Spleen (tissue), 11 donors: ENCODE data around the gene DCST1. TPM values are rescaled to one million over a fixed set of nuclear protein-coding genes. Genes with fewer than 3 reads are reported as not detected.
A peak's percentile ranks its signal among the peaks of the same experiment; 100 is the strongest.

ENCODE experiments used
- DNase-seq: peaks from one replicate; pipeline ENCODE4 v3.0.0-alpha.2; 2020
- H3K27ac ChIP-seq, 8 donors: fragments of 200-600 bp; sonication (generic) in 7 of 8; 1 replicate in 4 of 8; 2 replicates in 4 of 8; pipeline versions ENCODE4 v1.5.0 to v1.8.0; 2016 to 2021; ENCODE audit warnings: inconsistent platforms in 4 of 8, mild to moderate bottlenecking in 4 of 8, moderate library complexity in 1 of 8
- H3K27me3 ChIP-seq, 7 donors: fragments of 200-600 bp; sonication (generic) in 6 of 7; replicated peaks in 1 of 7; 1 replicate in 4 of 7; 2 replicates in 3 of 7; pipeline versions ENCODE4 v1.5.0 to v1.8.0; 2016 to 2021; ENCODE audit warnings: inconsistent platforms in 3 of 7, mild to moderate bottlenecking in 1 of 7
- H3K36me3 ChIP-seq, 6 donors: fragments of 200-600 bp; sonication (generic) in 5 of 6; 1 replicate in 4 of 6; 2 replicates in 2 of 6; pipeline versions ENCODE4 v1.5.0 to v1.8.0; 2016 to 2021; ENCODE audit warnings: inconsistent platforms in 2 of 6
- H3K4me1 ChIP-seq, 6 donors: fragments of 200-600 bp; sonication (generic) in 5 of 6; 1 replicate in 3 of 6; 2 replicates in 3 of 6; pipeline versions ENCODE4 v1.5.0 to v1.8.0; 2016 to 2021; ENCODE audit warnings: inconsistent platforms in 3 of 6
- H3K4me3 ChIP-seq, 8 donors: fragments of 200-600 bp; sonication (generic) in 7 of 8; 1 replicate in 4 of 8; 2 replicates in 4 of 8; pipeline versions ENCODE4 v1.5.0 to v1.8.0; 2016 to 2021; ENCODE audit warnings: inconsistent platforms in 4 of 8, mild to moderate bottlenecking in 4 of 8, moderate library complexity in 2 of 8
- H3K9me3 ChIP-seq, 8 donors: fragments of 200-600 bp; sonication (generic) in 7 of 8; 1 replicate in 4 of 8; 2 replicates in 4 of 8; pipeline versions ENCODE4 v1.5.0 to v1.8.0; 2016 to 2021; ENCODE audit warnings: inconsistent platforms in 4 of 8
- CTCF ChIP-seq, 11 experiments: fragments of 200-600 bp in 7 of 11; fragments of 450-650 bp in 4 of 11; sonication (generic) in 4 of 11; IDR thresholded peaks in 8 of 11; conservative IDR thresholded peaks in 3 of 11; 1 replicate in 7 of 11; 2 replicates in 4 of 11; pipeline versions ENCODE4 v1.4.0 to v1.8.0; 2016 to 2021; ENCODE audit warnings: antibody characterized with exemption in 11 of 11, inconsistent platforms in 4 of 11, mild to moderate bottlenecking in 1 of 11
- POLR2A ChIP-seq, 3 donors: fragments of 450-650 bp; IDR thresholded peaks; one replicate each; pipeline ENCODE4 v1.5.1; 2017; ENCODE audit warnings: antibody characterized with exemption in 3 of 3, mild to moderate bottlenecking in 1 of 3
- POLR2AphosphoS5 ChIP-seq, 3 donors: sonication (generic); formaldehyde crosslinking; IDR thresholded peaks; one replicate each; pipeline ENCODE4 v1.5.1; 2017; ENCODE audit warnings: antibody characterized with exemption in 3 of 3
- WGBS, 5 donors: extraction: QIAGEN DNeasy Blood & Tissue Kit in 3 of 5; methylation state at CpG; one replicate each; pipeline versions ENCODE4 v1.1.5 to v1.1.7; 2013 to 2018; 5-methylcytosine and 5-hydroxymethylcytosine counted together
- intact Hi-C: fragments of 100-400 bp; cut with DNase I; formaldehyde crosslinking; loops from one replicate; pipeline ENCODE4 v1.15.0; 2023; ENCODE audit warnings: low total_unique reads
- polyA plus RNA-seq, 3 donors: library from polyadenylated mRNA; stranded (reverse); fragments of 200-250 nt; gene quantifications; one replicate each; pipeline ENCODE4 v1.2.1, GENCODE V29; 2013
- total RNA-seq, 7 donors: library from RNA; depleted of rRNA in 3 of 7; stranded (reverse); fragments of >200 nt in 3 of 7; fragmentation: NEBNext Ultra II Directional in 4 of 7; extraction: Animal tissue kit (Norgen Biotek cat#: 25700) in 4 of 7; gene quantifications; one replicate each; pipeline versions ENCODE4 v1.1.0 to v1.2.1, GENCODE V29; 2016 to 2021
- donor health status: healthy with polysubstance abuse.
- donor health status: DM: no; HTN: no; CAD: no; lungs with moderate emphysema.
- donor health status: DM: no; HTN: no; CAD: no.
- donor health status: Bipolar disorder and iron deficiency.
- donor health status: healthy.
- donor health status: DM: no; HTN: no; CAD: no.
- donor health status: DM: yes; HTN: yes; CAD: no.

The DCST1 gene
- total and polyA plus RNA-seq, 10 donors = not detected

GRCh38 chr1:155007251-155007828 lies 26.3 kb upstream of the DCST1 start:
- Histone ChIP-seq H3K9me3 (no peaks in the 10 kb centered on the region), H3K27ac (peak overlapping the region; percentile 13 to 99 (median 95)), H3K4me3 (peak overlapping the region in 3 of 8 donors; percentile 37 to 76 (median 43)), H3K27me3 (no peaks in the 10 kb centered on the region), H3K4me1 (peaks cover 35 to 96% (median 87%) of the 10 kb centered on the region in 6 donors), H3K36me3 (peaks cover 0 to 11% (median 0%) of the 10 kb centered on the region in 6 donors)
- 47 to 82% (median 64%) methylated on average over 4 to 6 of the region's 6 CpGs for WGBS, 5 donors
- intact Hi-C loops = loop anchor here (10.0 kb wide), 1 partner anchor 57 kb away; the partner anchor contains the start of gene EFNA4
- TF ChIP-seq POLR2AphosphoS5 (IDR thresholded peaks at IDR 0.05) = no peak
- no peak for TF ChIP-seq CTCF (IDR thresholded peaks at IDR 0.05 in 8 of 11, conservative IDR thresholded peaks at IDR 0.05 in 3 of 11)
- DNase-seq = peak; percentile 87

DNA sequence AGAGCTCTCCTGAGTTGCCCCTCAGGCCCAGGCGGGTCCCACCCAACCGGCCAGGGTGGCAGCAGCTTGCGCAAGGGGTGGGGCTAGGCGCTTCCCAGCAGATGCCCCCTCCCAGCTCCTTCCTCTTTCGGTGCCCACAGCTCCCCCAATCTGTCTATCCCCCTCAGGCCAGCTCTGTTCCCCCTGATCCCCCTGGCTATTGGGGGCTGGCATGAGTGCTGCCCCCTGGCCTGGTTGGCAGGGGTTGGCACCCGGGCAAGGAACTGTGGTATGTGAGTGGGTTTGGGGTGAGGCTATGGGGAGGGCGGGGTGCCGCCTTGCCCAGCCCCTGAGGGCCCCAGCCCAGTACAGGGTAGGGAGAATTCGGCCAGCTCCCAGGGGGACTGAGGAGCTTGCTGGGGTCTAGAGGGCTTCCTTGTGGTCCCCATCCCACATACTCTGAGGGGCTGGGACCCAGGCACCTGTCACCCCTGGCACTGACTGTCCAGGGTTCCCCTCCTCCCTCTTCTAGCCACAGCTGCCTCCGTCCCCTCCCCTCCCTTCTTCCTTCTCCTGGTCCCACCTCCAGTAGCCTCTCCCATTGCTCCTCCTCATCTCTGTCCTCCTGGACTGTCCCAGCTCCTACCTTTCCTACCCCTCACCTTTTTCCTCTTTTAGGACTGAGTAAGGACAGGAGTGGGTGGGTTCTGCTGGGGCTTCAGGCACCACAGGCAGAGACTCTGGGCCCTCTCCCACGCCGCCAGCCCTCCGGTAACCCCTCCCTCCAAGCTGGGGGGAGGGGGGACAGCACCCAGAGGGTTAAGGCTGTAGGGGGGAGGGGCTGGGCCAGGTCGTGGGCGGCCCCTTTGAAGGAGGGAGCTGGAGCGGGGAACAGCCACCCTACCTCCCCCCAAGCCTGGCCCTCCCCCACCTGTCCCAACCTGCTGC lies 25.3 kb upstream of the DCST1 start:
- 39 to 59% (median 50%) methylated on average over 15 to 16 of the region's 16 CpGs for WGBS, 5 donors
- H3K36me3 ChIP-seq = peaks cover 0 to 11% (median 0%) of the 10 kb centered on the region in 6 donors
- intact Hi-C loops = loop anchor here (10.0 kb wide), 1 partner anchor 57 kb away; the partner anchor contains the start of gene EFNA4
- peak in 1 of 3 donors; percentile 61 for TF ChIP-seq POLR2AphosphoS5 (IDR thresholded peaks at IDR 0.05)
- no peak for TF ChIP-seq CTCF (IDR thresholded peaks at IDR 0.05 in 8 of 11, conservative IDR thresholded peaks at IDR 0.05 in 3 of 11)
- DNase-seq = peak; percentile 89
- no peaks in the 10 kb centered on the region for H3K9me3 ChIP-seq
- peaks cover 44 to 100% (median 96%) of the 10 kb centered on the region in 6 donors for H3K4me1 ChIP-seq
- H3K27ac ChIP-seq = peak overlapping the region; percentile 13 to 99 (median 95)
- H3K27me3 ChIP-seq = no peaks in the 10 kb centered on the region
- peak overlapping the region in 6 of 8 donors; percentile 29 to 76 (median 36) for H3K4me3 ChIP-seq

- Histone ChIP-seq H3K36me3 (peaks cover 0 to 17% (median 2%) of the 10 kb centered on the region in 6 donors), H3K27me3 (no peaks in the 10 kb centered on the region), H3K9me3 (no peaks in the 10 kb centered on the region), H3K4me3 (peak overlapping the region in 6 of 8 donors; percentile 29 to 76 (median 36)), H3K27ac (peak overlapping the region in 7 of 8 donors; percentile 60 to 99 (median 95)), H3K4me1 (peaks cover 51 to 100% (median 100%) of the 10 kb centered on the region in 6 donors)
- no peak for DNase-seq
- no peak for TF ChIP-seq POLR2A (IDR thresholded peaks at IDR 0.05)
- TF ChIP-seq CTCF (IDR thresholded peaks at IDR 0.05 in 8 of 11, conservative IDR thresholded peaks at IDR 0.05 in 3 of 11) = no peak
- TF ChIP-seq POLR2AphosphoS5 (IDR thresholded peaks at IDR 0.05) = no peak
- intact Hi-C loops = loop anchor here (10.0 kb wide), 1 partner anchor 56 kb away; the partner anchor contains the start of gene EFNA4
- WGBS, 5 donors = 62 to 92% (median 78%) methylated on average over 3 to 12 of the region's 12 CpGs
Measured at GRCh38 chr1:155009221-155009711, 24.4 kb upstream of the DCST1 start.
